Measurements from ENCODE around the gene NHERF2.

DNA sequence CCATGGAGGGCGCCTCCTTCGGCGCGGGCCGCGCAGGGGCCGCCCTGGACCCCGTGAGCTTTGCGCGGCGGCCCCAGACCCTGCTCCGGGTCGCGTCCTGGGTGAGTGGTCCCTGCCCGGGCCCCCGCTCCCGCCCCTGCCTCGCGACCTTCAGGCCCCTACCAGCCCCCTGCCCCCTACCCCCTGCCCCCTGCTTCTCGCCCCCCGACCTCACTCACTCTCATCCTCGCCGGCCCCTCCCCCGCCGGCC, 36.7 kb upstream of the NHERF2 start:
- no peak for TF ChIP-seq GATA2 (IDR thresholded peaks at IDR 0.05; ENCODE audit: low read depth, low read length)
- TF ChIP-seq GATA3 (IDR thresholded peaks at IDR 0.05; ENCODE audit: low read depth, low read length): no peak

Data from SH-SY5Y (cell line).